Activated B cell treated with CpG ODN at 0.5 μM for 24 hours (primary cell): ENCODE data around the gene CTSV. TPM values are rescaled to one million over a fixed set of nuclear protein-coding genes. Genes with fewer than 3 reads are reported as not detected.
"Not testable (repeated sequence)": the region's sequence is repeated elsewhere in the genome, so short reads cannot be mapped to it uniquely, and the experiment has no call there.

Experiments used
- ATAC-seq: fragments of 200-7000 bp; cut with Tn5 transposase; one replicate; pipeline ENCODE4 v1.10.0; 2021; ENCODE audit warnings: low read depth, mild to moderate bottlenecking, moderate library complexity
- CTCF ChIA-PET: fragments of 350-600 bp; sonication (Branson Sonifier 250); formaldehyde crosslinking; loops from one replicate; lab custom pipeline; 2021; ENCODE audit warnings: antibody characterized with exemption; lab: Charles Lee
- POLR2A ChIA-PET: fragments of 350-600 bp; sonication (Branson Sonifier 250); formaldehyde crosslinking; loops from one replicate; lab custom pipeline; 2021; ENCODE audit warnings: antibody characterized with exemption; lab: Charles Lee
- DNase-seq: peaks from one replicate; pipeline ENCODE4 v3.0.0; 2022
- H3K27ac Mint-ChIP-seq: one replicate; pipeline ENCODE4 v1.8.0; 2020; ENCODE audit warnings: mixed read lengths
- H3K27me3 Mint-ChIP-seq: one replicate; pipeline ENCODE4 v1.8.0; 2021; ENCODE audit warnings: mixed read lengths
- H3K36me3 Mint-ChIP-seq: one replicate; pipeline ENCODE4 v1.8.0; 2021; ENCODE audit warnings: low read depth, mixed read lengths
- H3K4me1 Mint-ChIP-seq: one replicate; pipeline ENCODE4 v1.8.0; 2021; ENCODE audit warnings: mixed read lengths
- H3K4me3 Mint-ChIP-seq: one replicate; pipeline ENCODE4 v1.8.0; 2020; ENCODE audit warnings: mild to moderate bottlenecking, mixed read lengths
- H3K9me3 Mint-ChIP-seq: one replicate; pipeline ENCODE4 v1.8.0; 2020; ENCODE audit warnings: mixed read lengths
- intact Hi-C: fragments of 100-400 bp; cut with micrococcal nuclease; formaldehyde crosslinking; loops from one replicate; pipeline ENCODE4 v1.15.1; 2024
- total RNA-seq: library from RNA; stranded (reverse); gene quantifications from 2 replicates; pipeline ENCODE4 v1.2.3, GENCODE V29; 2022
- TF ChIP-seq, protein P1 (sequence below): fragments of 200-600 bp; IDR thresholded peaks from one replicate; pipeline ENCODE4 v1.8.0; 2022; ENCODE audit warnings: antibody characterized with exemption, mild to moderate bottlenecking

The CTSV gene
- total RNA-seq, 1 donor from 2014 or later: not detected

DNA sequence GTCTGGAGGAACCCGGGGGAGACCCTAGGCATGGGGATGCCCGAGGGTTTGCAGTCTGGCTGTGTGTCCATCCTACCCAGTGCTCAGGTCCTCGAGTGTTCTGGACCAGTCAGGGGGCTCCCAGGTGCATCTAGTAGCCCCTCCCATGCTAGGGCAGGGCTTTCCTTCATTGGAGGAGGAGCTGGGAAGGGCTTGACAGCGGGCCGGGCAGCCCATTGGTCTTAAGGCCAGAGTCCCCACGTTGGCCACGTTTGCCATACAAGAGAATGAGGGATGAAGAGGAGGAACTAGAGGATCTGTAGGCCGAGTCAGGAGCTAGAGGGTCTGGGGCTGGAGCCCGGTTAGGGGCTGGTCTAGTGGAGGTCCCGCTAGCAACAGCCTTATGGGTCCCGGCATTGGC is 37.3 kb upstream of the CTSV start:
- Mint-ChIP-seq H3K27ac (no peak overlapping the region), H3K27me3 (peaks cover 41% of the 10 kb centered on the region), H3K4me3 (no peak overlapping the region), H3K36me3 (no peaks in the 10 kb centered on the region), H3K4me1 (no peaks in the 10 kb centered on the region), H3K9me3 (no peaks in the 10 kb centered on the region)
- ChIA-PET POLR2A (no interaction called here), CTCF (no interaction called here)
- DNase-seq (no peak), ATAC-seq (no peak)
- intact Hi-C loops: no loop called here
- TF ChIP-seq, protein P1, sequence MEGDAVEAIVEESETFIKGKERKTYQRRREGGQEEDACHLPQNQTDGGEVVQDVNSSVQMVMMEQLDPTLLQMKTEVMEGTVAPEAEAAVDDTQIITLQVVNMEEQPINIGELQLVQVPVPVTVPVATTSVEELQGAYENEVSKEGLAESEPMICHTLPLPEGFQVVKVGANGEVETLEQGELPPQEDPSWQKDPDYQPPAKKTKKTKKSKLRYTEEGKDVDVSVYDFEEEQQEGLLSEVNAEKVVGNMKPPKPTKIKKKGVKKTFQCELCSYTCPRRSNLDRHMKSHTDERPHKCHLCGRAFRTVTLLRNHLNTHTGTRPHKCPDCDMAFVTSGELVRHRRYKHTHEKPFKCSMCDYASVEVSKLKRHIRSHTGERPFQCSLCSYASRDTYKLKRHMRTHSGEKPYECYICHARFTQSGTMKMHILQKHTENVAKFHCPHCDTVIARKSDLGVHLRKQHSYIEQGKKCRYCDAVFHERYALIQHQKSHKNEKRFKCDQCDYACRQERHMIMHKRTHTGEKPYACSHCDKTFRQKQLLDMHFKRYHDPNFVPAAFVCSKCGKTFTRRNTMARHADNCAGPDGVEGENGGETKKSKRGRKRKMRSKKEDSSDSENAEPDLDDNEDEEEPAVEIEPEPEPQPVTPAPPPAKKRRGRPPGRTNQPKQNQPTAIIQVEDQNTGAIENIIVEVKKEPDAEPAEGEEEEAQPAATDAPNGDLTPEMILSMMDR: no peak

DNA sequence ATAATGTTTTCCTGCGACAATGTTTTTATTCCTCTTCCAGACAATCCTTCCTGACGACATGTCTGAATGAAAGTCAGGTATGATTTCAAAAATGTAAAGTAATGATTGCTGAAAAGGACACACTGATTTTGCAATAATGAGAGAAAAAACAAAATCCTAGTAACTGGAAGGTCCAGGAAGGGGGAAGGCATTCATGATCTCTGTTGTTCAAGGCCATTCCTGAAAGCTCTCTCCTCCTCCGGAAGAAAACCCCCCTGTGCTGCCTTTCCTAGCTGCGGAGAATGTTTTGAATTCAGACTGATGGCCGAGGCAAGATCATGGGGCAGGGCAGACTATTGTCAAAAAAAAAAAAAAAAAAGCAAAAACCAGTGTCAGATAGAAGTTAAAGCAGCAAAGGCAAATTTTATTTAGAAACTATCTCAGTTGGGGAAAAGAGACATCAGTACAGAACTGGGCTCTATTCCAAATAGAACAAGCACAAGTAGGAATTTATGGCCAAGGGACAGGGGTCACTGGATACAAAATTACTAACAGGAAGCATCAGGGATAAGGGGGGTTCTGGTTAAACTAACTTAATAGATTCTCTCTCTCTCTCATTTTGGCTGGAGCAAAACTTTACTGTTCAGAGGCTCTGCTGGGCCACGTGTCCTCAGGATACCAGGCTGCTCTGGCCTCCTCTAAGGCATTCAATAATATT is 36.5 kb upstream of the CTSV start:
- Mint-ChIP-seq H3K27ac (no peak overlapping the region), H3K9me3 (no peaks in the 10 kb centered on the region), H3K27me3 (peaks cover 40% of the 10 kb centered on the region), H3K4me3 (no peak overlapping the region), H3K36me3 (no peaks in the 10 kb centered on the region), H3K4me1 (no peaks in the 10 kb centered on the region)
- CTCF ChIA-PET: no interaction called here
- intact Hi-C loops: no loop called here
- TF ChIP-seq, protein P1: no peak
- POLR2A ChIA-PET: interaction anchor here (0.7 kb wide), 1 partner anchor 1272 kb away, joined by 5 read pairs; no protein-coding TSS in a partner anchor
- ATAC-seq (no peak), DNase-seq (no peak)

DNA sequence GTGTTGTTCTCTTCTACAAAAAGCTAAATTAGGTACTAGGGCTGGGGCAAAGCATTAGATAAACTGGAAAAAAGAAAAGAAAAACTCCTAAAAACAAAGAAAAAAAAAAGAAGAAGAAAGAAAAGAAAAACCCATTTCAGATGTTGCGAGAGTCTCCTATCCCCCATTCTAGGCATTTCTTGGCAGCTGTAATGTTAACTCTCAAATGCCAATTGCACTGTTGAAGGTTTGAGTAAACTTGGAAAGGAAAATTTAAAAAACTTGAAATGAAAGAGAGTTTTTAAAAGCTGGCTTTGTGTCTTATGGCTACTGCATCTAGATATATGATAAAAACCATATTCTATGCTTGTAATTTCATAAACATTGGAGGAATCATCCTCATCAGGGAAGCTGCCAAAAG is 34.6 kb upstream of the CTSV start:
- DNase-seq (no peak), ATAC-seq (no peak)
- POLR2A ChIA-PET: no interaction called here
- CTCF ChIA-PET: no interaction called here
- Mint-ChIP-seq H3K27me3 (peaks cover 28% of the 10 kb centered on the region), H3K9me3 (no peaks in the 10 kb centered on the region), H3K4me3 (no peak overlapping the region), H3K36me3 (no peaks in the 10 kb centered on the region), H3K27ac (no peak overlapping the region), H3K4me1 (no peaks in the 10 kb centered on the region)
- intact Hi-C loops: no loop called here
- TF ChIP-seq, protein P1: no peak

DNA sequence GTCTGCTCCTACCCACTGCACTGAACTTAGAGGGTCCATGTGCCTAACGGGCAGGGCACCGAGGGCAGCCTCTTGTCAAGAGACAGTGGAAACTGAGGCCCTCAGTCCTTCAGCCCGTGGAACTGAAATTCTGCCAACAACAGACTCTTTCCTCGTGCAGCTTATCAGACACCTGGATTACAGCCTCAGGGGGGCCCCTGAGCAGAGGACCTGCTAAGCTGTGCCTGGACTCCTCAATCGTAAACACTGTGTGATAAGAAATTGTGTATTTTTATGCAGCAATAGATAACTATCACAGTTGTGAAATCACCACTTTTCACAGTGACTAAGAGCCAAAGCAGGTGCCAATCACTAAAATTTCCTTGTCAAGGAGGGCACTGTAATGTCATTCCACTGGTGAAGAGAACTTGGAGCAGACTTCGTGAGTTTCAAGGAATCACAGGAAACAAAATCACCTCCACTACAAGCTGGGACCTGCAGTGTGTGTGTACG is 33.4 kb upstream of the CTSV start:
- Mint-ChIP-seq H3K4me1 (no peaks in the 10 kb centered on the region), H3K4me3 (no peak overlapping the region), H3K27ac (no peak overlapping the region), H3K9me3 (no peaks in the 10 kb centered on the region), H3K27me3 (peaks cover 28% of the 10 kb centered on the region), H3K36me3 (no peaks in the 10 kb centered on the region)
- ATAC-seq (no peak), DNase-seq (no peak)
- intact Hi-C loops: no loop called here
- CTCF ChIA-PET: no interaction called here
- POLR2A ChIA-PET: no interaction called here
- TF ChIP-seq, protein P1: no peak

DNA sequence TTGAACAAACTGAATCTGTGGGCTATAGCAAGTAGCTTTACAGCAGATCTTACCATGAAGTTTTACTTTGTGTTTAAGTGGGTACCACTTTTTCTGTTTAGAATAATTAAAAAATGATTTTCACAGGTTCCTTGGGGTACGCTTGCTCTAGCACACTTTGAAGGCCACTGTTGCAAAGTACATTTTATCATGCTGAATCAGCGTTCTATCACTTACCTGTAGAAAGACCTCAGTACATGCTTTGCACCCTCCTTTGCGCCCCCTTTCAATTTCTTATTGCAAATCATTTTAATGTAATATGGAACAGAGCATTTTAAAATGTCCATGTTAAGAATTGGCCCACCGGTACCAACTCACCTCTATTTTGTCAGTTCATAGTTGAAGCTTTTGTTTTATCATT is 31.4 kb upstream of the CTSV start:
- POLR2A ChIA-PET, H3K36me3 Mint-ChIP-seq, ATAC-seq, H3K4me1 Mint-ChIP-seq, intact Hi-C loops, H3K4me3 Mint-ChIP-seq, H3K27ac Mint-ChIP-seq, H3K9me3 Mint-ChIP-seq, DNase-seq, CTCF ChIA-PET: not testable (repeated sequence)
- peaks cover 23% of the 10 kb centered on the region for H3K27me3 Mint-ChIP-seq
